ENCODE results near the gene ZNF619.

ZNF619 gene

DNA sequence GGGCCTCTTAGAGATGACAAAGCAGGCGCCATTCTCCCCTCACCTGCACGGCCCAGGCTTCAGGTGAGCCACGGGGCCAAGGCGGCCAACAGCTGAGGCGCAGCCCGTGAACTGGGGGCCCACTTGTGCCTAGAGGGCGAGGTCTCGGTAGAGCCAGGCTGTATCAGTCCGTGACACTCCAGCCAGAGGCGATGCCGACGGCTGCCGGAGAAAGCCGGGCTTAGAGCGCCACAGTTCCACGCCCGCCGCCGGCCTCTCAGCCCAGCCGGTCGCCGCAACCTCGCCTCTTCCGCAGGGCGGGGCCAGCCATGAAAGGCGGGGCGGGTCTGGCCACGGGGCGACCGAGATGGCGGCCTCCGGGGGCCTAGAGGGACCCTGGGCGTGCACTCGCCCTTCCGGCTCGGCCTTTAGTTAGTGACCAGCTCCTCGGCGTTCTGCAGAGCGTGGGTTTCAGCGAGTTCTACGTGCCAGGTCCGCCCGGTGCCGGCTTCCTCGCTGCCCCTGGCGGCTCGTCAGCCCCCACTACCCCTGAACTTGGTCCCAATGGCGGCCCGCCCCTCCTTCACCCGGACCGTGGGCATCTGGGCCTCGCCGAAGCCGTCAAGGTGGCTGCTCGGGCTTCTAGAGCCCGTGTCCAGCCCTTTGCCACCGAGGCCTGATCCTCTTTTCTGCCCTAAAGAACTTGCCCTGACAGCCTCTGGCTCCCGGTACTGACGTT, 47.8 kb downstream of the ZNF619 start, which contains the start of gene ZNF621:
Gene ZNF621, plus strand, starts transcription at position 393 of the 718 bp plus-strand sequence. CDS start 881 bp downstream, outside the sequence.
- peak within 1 kb of the TSS; percentile 90 for H3K4me3 ChIP-seq (ENCODE audit: low read depth, low read length)
- TF ChIP-seq POLR2A (IDR thresholded peaks at IDR 0.05; ENCODE audit: extremely low read depth, insufficient read length) (peak; percentile 87), MYC (IDR thresholded peaks at IDR 0.05; ENCODE audit: low read depth, low read length) (peak; percentile 57; the same call in 1 of the 2 replicates)
- TF ChIP-seq, protein P1, sequence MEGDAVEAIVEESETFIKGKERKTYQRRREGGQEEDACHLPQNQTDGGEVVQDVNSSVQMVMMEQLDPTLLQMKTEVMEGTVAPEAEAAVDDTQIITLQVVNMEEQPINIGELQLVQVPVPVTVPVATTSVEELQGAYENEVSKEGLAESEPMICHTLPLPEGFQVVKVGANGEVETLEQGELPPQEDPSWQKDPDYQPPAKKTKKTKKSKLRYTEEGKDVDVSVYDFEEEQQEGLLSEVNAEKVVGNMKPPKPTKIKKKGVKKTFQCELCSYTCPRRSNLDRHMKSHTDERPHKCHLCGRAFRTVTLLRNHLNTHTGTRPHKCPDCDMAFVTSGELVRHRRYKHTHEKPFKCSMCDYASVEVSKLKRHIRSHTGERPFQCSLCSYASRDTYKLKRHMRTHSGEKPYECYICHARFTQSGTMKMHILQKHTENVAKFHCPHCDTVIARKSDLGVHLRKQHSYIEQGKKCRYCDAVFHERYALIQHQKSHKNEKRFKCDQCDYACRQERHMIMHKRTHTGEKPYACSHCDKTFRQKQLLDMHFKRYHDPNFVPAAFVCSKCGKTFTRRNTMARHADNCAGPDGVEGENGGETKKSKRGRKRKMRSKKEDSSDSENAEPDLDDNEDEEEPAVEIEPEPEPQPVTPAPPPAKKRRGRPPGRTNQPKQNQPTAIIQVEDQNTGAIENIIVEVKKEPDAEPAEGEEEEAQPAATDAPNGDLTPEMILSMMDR (IDR thresholded peaks at IDR 0.05; ENCODE audit: low read depth, low read length): no peak
- TF ChIP-seq, protein P2, sequence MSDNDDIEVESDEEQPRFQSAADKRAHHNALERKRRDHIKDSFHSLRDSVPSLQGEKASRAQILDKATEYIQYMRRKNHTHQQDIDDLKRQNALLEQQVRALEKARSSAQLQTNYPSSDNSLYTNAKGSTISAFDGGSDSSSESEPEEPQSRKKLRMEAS (IDR thresholded peaks at IDR 0.05; ENCODE audit: low read depth, low read length): peak; percentile 75
- DNase-seq (ENCODE audit: low read depth): peak; percentile 89

DNA sequence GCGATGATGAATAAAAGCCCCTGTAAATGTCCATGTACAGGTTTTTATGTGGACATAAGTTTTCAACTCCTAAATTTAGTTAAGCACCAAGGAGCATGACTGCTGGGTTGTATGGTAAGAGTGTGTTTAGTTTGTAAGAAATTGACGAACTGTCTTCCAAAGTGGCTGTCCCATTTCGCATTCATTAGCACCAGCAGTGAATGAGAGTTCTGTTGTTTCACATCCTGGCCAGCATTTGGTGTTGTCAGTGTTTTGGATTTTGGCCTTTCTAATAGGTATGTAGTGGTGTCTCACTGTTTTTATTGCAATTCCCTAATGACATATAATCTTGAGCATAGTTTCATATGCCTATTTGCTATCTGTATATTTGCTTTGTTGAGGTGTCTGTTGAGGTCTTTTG, 51.5 kb downstream of the ZNF619 start:
- TF ChIP-seq POLR2A (IDR thresholded peaks at IDR 0.05; ENCODE audit: extremely low read depth, insufficient read length) (no peak), MYC (IDR thresholded peaks at IDR 0.05; ENCODE audit: low read depth, low read length) (no peak)
- TF ChIP-seq, protein P2 (IDR thresholded peaks at IDR 0.05; ENCODE audit: low read depth, low read length): no peak
- TF ChIP-seq, protein P1 (IDR thresholded peaks at IDR 0.05; ENCODE audit: low read depth, low read length): no peak
- no peak overlapping the region for H3K4me3 ChIP-seq (ENCODE audit: low read depth, low read length)
- no peak for DNase-seq (ENCODE audit: low read depth)

DNA sequence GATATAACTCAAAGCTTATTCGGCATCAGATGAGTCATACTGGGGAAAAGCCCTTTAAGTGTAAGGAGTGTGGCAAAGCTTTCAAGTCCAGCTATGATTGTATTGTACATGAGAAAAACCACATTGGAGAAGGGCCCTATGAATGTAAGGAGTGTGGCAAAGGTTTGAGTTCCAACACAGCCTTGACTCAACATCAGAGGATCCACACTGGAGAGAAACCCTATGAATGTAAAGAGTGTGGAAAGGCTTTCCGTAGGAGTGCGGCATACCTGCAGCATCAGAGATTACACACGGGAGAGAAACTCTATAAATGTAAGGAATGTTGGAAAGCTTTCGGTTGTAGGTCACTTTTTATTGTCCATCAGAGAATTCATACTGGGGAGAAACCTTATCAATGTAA, 55.3 kb downstream of the ZNF619 start:
- TF ChIP-seq, protein P2 (IDR thresholded peaks at IDR 0.05; ENCODE audit: low read depth, low read length): no peak
- no peak for TF ChIP-seq MYC (IDR thresholded peaks at IDR 0.05; ENCODE audit: low read depth, low read length)
- TF ChIP-seq POLR2A (IDR thresholded peaks at IDR 0.05; ENCODE audit: extremely low read depth, insufficient read length): no peak
- TF ChIP-seq, protein P1 (IDR thresholded peaks at IDR 0.05; ENCODE audit: low read depth, low read length): no peak
- no peak for DNase-seq (ENCODE audit: low read depth)
- H3K4me3 ChIP-seq (ENCODE audit: low read depth, low read length): no peak overlapping the region

DNA sequence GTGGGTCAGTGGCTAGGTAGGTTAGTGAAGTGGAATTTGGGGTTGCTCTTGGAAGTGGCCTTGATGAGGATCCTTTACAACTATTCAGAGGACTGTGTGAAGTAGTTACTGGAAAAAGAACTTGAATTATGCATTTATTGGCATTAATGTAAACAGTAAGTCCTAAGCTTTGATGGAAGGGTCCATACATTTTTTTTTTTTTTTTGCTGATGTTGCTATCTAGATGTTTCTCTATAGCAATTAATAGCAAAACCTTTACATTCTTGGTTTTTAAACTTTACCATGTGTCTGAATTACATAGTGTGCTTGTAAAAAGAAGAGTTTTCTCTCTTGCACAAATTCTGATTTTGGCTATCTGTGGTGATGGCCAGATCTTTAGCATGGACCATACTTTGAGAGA, 57.4 kb downstream of the ZNF619 start:
- TF ChIP-seq MYC (IDR thresholded peaks at IDR 0.05; ENCODE audit: low read depth, low read length): no peak
- TF ChIP-seq POLR2A (IDR thresholded peaks at IDR 0.05; ENCODE audit: extremely low read depth, insufficient read length): no peak
- no peak overlapping the region for H3K4me3 ChIP-seq (ENCODE audit: low read depth, low read length)
- no peak for DNase-seq (ENCODE audit: low read depth)
